Astrocyte (in vitro differentiated cells and primary cell): Measurements from ENCODE around the gene DNAH2. TPM values are rescaled to one million over a fixed set of nuclear protein-coding genes. Genes with fewer than 3 reads are reported as not detected.

Source experiments
- DNase-seq: peaks from one replicate; pipeline ENCODE4 v3.0.0-alpha.2; 2010; ENCODE audit warnings: low read depth
- FAIRE-seq: peaks from 2 replicates; lab custom pipeline; 2011; peaks lifted over from hg19 to GRCh38; lab: Jason Lieb, UNC
- H2AFZ ChIP-seq: 2 replicates; pipeline ENCODE4 v1.6.0; 2012; ENCODE audit warnings: low read depth, low read length, inconsistent platforms
- H3K27ac ChIP-seq: 2 replicates; pipeline ENCODE4 v1.5.1; 2011; ENCODE audit warnings: low read depth, low read length, inconsistent platforms
- H3K27me3 ChIP-seq: 2 replicates; pipeline ENCODE4 v1.6.0; 2011; ENCODE audit warnings: low read length, inconsistent platforms; ENCODE audit not compliant: insufficient read depth
- H3K36me3 ChIP-seq: 2 replicates; pipeline ENCODE4 v1.5.1; 2011; ENCODE audit warnings: low read length, inconsistent platforms; ENCODE audit not compliant: insufficient read depth
- H3K4me1 ChIP-seq: 2 replicates; pipeline ENCODE4 v1.5.1; 2011; ENCODE audit warnings: low read length, inconsistent platforms; ENCODE audit not compliant: insufficient read depth
- H3K4me2 ChIP-seq: 2 replicates; pipeline ENCODE4 v1.6.0; 2012; ENCODE audit warnings: low read length, inconsistent platforms
- H3K4me3 ChIP-seq: 2 replicates; pipeline ENCODE4 v1.5.1; 2011; ENCODE audit warnings: low read depth, mild to moderate bottlenecking, low read length, inconsistent platforms; ENCODE audit not compliant: insufficient read depth
- H3K79me2 ChIP-seq: 2 replicates; pipeline ENCODE4 v1.6.0; 2012; ENCODE audit warnings: mild to moderate bottlenecking, low read length, inconsistent platforms; ENCODE audit not compliant: insufficient read depth
- H3K9ac ChIP-seq: 2 replicates; pipeline ENCODE4 v1.6.0; 2012; ENCODE audit warnings: mild to moderate bottlenecking, low read length, inconsistent platforms
- H3K9me3 ChIP-seq: 2 replicates; pipeline ENCODE4 v1.5.1; 2012; ENCODE audit warnings: low read depth, mild to moderate bottlenecking, low read length, inconsistent platforms; ENCODE audit not compliant: insufficient read depth
- H4K20me1 ChIP-seq: 2 replicates; pipeline ENCODE4 v1.6.0; 2012; ENCODE audit warnings: low read length, inconsistent platforms; ENCODE audit not compliant: insufficient read depth
- H3K27ac Mint-ChIP-seq: one replicate; pipeline ENCODE4 v1.8.0; 2021; ENCODE audit warnings: mild to moderate bottlenecking, mixed read lengths; ENCODE audit not compliant: unreplicated experiment
- H3K27me3 Mint-ChIP-seq: one replicate; pipeline ENCODE4 v1.8.0; 2021; ENCODE audit warnings: low read depth, mixed read lengths; ENCODE audit not compliant: unreplicated experiment
- H3K36me3 Mint-ChIP-seq: one replicate; pipeline ENCODE4 v1.8.0; 2021; ENCODE audit warnings: low read depth, mixed read lengths; ENCODE audit not compliant: unreplicated experiment
- H3K4me1 Mint-ChIP-seq: one replicate; pipeline ENCODE4 v1.8.0; 2021; ENCODE audit warnings: low read depth, mixed read lengths; ENCODE audit not compliant: unreplicated experiment
- H3K4me3 Mint-ChIP-seq: one replicate; pipeline ENCODE4 v1.8.0; 2021; ENCODE audit warnings: mild to moderate bottlenecking, moderate library complexity, mixed read lengths; ENCODE audit not compliant: unreplicated experiment
- H3K9me3 Mint-ChIP-seq: one replicate; pipeline ENCODE4 v1.8.0; 2021; ENCODE audit warnings: mild to moderate bottlenecking, mixed read lengths; ENCODE audit not compliant: unreplicated experiment
- EZH2 ChIP-seq: IDR thresholded peaks from 2 replicates; pipeline ENCODE4 v1.6.1; 2012; ENCODE audit warnings: mild to moderate bottlenecking, low read length, inconsistent platforms; ENCODE audit not compliant: insufficient read depth
- total RNA-seq: library from RNA; stranded (reverse); gene quantifications from 2 replicates; pipeline ENCODE4 v1.2.1, GENCODE V29; 2021
- TF ChIP-seq, protein P1 (sequence below): IDR thresholded peaks from 2 replicates; pipeline ENCODE4 v1.5.1; 2011; ENCODE audit warnings: low read depth, mild to moderate bottlenecking, inconsistent platforms, low read length, moderate library complexity; ENCODE audit not compliant: insufficient read depth

The DNAH2 gene
- total RNA-seq, 1 donor from 2014 or later, result 0.11 TPM

DNA sequence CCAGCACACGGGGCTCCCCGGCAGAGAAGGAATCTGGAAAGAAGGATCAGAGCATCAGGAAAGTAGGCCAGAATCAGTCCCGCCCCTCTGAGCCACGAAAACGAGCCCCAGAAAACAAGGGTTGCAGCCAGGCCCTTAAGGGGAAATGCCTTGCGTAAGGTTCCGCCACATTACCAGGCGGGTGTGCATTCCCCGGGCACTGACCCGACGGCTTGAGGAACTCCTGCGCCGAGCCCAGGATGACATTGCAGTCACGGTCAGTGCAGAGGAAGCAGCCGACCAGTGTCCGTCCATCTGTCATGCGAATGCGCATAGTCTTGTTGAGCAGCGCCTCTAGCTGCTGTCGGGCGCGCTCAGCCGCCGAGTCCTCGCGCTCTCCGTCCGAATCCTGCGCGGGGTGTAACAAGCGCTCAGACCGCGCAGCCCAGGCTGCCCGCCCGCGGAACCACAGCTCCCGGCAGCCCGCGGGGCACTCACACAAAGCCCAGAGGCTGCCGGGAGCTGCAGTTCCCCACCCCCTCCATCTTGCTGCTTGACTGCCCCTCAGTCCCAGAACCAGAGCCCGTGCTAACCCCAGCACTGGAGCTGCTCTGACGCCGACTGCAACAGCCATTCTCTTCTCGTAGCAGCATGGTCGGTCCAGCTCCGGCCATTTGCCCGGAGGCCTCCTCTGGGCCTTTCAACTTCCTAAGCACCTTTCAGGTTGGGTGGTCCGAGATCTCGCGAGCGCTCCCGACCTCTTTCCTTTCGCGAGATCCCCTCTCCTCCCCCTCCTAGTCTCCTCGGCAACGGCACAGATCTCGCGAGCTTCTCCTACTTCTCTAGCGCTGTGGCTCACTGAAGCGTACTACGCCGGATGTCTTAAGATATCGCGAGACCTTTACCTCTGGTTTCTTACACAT, 139.5 kb downstream of the DNAH2 start, which contains the start of gene NAA38:
NAA38 (minus strand) TSS at position 749 of the 902 bp plus-strand sequence; CDS start at position 653, 96 bp downstream.
- peak within 1 kb of the TSS; percentile 94 for H3K4me2 ChIP-seq
- FAIRE-seq (peak; percentile 87), DNase-seq (peak; percentile 98)
- Mint-ChIP-seq H3K27ac (no peak within 1 kb of the TSS), H3K36me3 (peaks cover 10% of the 10 kb centered on the region), H3K4me3 (no peak within 1 kb of the TSS), H3K4me1 (peaks cover 18% of the 10 kb centered on the region), H3K9me3 (no peaks in the 10 kb centered on the region), H3K27me3 (no peaks in the 10 kb centered on the region)
- no peaks in the 10 kb centered on the region for H3K27me3 ChIP-seq
- H3K9me3 ChIP-seq, result no peaks in the 10 kb centered on the region
- peak within 1 kb of the TSS; percentile 93 for H3K27ac ChIP-seq
- peaks cover 33% of the 10 kb centered on the region for H3K4me1 ChIP-seq
- peak within 1 kb of the TSS; percentile 83 for H3K4me3 ChIP-seq
- H3K9ac ChIP-seq, result peak within 1 kb of the TSS; percentile 90
- peak within 1 kb of the TSS; percentile 83 for H2AFZ ChIP-seq
- peaks cover 25% of the 10 kb centered on the region for H3K36me3 ChIP-seq
- H4K20me1 ChIP-seq, result peaks cover 25% of the 10 kb centered on the region
- peaks cover 31% of the 10 kb centered on the region for H3K79me2 ChIP-seq
- no peak for TF ChIP-seq EZH2
- TF ChIP-seq, protein P1, sequence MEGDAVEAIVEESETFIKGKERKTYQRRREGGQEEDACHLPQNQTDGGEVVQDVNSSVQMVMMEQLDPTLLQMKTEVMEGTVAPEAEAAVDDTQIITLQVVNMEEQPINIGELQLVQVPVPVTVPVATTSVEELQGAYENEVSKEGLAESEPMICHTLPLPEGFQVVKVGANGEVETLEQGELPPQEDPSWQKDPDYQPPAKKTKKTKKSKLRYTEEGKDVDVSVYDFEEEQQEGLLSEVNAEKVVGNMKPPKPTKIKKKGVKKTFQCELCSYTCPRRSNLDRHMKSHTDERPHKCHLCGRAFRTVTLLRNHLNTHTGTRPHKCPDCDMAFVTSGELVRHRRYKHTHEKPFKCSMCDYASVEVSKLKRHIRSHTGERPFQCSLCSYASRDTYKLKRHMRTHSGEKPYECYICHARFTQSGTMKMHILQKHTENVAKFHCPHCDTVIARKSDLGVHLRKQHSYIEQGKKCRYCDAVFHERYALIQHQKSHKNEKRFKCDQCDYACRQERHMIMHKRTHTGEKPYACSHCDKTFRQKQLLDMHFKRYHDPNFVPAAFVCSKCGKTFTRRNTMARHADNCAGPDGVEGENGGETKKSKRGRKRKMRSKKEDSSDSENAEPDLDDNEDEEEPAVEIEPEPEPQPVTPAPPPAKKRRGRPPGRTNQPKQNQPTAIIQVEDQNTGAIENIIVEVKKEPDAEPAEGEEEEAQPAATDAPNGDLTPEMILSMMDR, result no peak

DNA sequence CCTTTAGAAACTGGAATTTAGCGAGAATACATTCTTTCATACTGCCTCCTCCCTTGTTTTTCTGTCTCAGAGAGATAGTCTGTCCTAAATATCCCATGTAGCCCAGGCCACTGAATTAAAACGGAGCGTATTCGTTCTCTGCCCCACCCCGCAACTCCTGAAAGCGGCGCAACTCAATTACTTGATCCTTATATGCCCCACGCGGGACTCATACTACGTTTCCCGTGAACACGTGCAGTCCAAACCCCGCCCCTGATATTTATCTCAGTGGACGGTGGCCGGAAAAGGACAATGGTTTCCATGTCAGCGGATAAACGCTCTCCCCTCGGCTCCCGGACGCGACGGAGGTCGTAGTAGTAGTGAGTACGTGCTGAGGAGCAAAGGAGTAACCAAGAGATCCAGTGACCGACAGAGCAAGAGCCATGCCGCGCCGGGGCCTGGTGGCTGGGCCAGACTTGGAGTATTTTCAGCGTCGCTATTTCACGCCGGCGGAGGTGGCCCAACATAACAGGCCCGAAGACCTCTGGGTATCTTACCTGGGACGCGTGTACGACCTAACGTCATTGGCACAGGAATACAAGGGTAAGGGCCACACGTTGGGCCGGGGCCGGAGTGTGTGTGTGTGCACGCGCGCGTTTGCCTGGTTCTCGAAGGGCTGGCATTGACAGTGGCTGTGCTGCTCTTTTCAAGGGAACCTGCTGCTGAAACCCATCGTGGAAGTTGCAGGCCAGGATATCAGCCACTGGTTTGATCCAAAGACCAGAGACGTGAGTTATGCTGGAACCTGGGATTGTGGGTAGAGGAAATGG, 140.4 kb downstream of the DNAH2 start, which contains the start of gene CYB5D1:
CYB5D1 (plus strand) TSS at position 291 of the 809 bp plus-strand sequence; CDS start at position 423, 132 bp downstream.
- Mint-ChIP-seq H3K36me3 (peaks cover 9% of the 10 kb centered on the region), H3K9me3 (no peaks in the 10 kb centered on the region), H3K27me3 (no peaks in the 10 kb centered on the region), H3K4me1 (peaks cover 19% of the 10 kb centered on the region), H3K4me3 (no peak within 1 kb of the TSS), H3K27ac (no peak within 1 kb of the TSS)
- H3K4me3 ChIP-seq, result peak within 1 kb of the TSS; percentile 83
- no peaks in the 10 kb centered on the region for H3K27me3 ChIP-seq
- peak within 1 kb of the TSS; percentile 93 for H3K27ac ChIP-seq
- DNase-seq, result peak; percentile 89
- peaks cover 31% of the 10 kb centered on the region for H3K4me1 ChIP-seq
- no peak for TF ChIP-seq EZH2
- TF ChIP-seq, protein P1, result no peak
- H4K20me1 ChIP-seq, result peaks cover 23% of the 10 kb centered on the region
- peak within 1 kb of the TSS; percentile 94 for H3K4me2 ChIP-seq
- peaks cover 23% of the 10 kb centered on the region for H3K36me3 ChIP-seq
- FAIRE-seq, result peak; percentile 41
- H2AFZ ChIP-seq, result peak within 1 kb of the TSS; percentile 83
- H3K9me3 ChIP-seq, result no peaks in the 10 kb centered on the region
- H3K79me2 ChIP-seq, result peaks cover 27% of the 10 kb centered on the region
- peak within 1 kb of the TSS; percentile 90 for H3K9ac ChIP-seq
